Mesangial cell (primary cell): ENCODE data around the gene LDHA. TPM values are rescaled to one million over a fixed set of nuclear protein-coding genes. Genes with fewer than 3 reads are reported as not detected.

Experiments
- total RNA-seq: library from RNA; depleted of rRNA; stranded (reverse); fragments of >200 nt; gene quantifications from 2 replicates; pipeline ENCODE4 v1.2.3, GENCODE V29; 2015

The LDHA gene
- total RNA-seq, result 237 and 629 TPM in 2 replicates

GRCh38 chr11:18394275-18394927 is at the start of gene LDHA:
TSS of gene LDHA (plus strand) at chr11:18394563. CDS start at chr11:18396843, 2,280 bp downstream.

GRCh38 chr11:18455686-18456372 is 61.5 kb downstream of the LDHA start, which contains the start of gene LDHAL6A:
TSS of gene LDHAL6A (plus strand) at chr11:18455856. CDS start at chr11:18456681, 825 bp downstream.

Other genes starting within 250 kb of the LDHA start
- not detected in 2 replicates for gene MRGPRX4, start 221.7 kb upstream of the LDHA start, total RNA-seq
- gene SAA4, start 157.8 kb upstream of the LDHA start, total RNA-seq, result 0.33 TPM in 1 of 2 replicates, not detected in the other
- 0.81 TPM in 1 of 2 replicates, not detected in the other for gene SAA2, start 145.9 kb upstream of the LDHA start, total RNA-seq
- 0.51 TPM in 1 of 2 replicates, not detected in the other for gene SAA1, start 128.3 kb upstream of the LDHA start, total RNA-seq
- 8.5 and 8.8 TPM in 2 replicates for gene HPS5, start 72.4 kb upstream of the LDHA start, total RNA-seq
- 29.8 and 33.6 TPM in 2 replicates for gene GTF2H1, start 72.0 kb upstream of the LDHA start, total RNA-seq
- gene LDHC, start 17.8 kb downstream of the LDHA start, total RNA-seq, result 0.81 TPM in 1 of 2 replicates, not detected in the other
- not detected in 2 replicates for gene LDHAL6A, start 61.3 kb downstream of the LDHA start, total RNA-seq
- 74.3 and 87.3 TPM in 2 replicates for gene TSG101, start 132.4 kb downstream of the LDHA start, total RNA-seq
- gene UEVLD, start 194.2 kb downstream of the LDHA start, total RNA-seq, result 12.3 and 17.8 TPM in 2 replicates
- gene MISFA, start 205.2 kb downstream of the LDHA start, total RNA-seq, result not detected in 2 replicates
- 8.5 and 16.5 TPM in 2 replicates for gene SPTY2D1, start 239.8 kb downstream of the LDHA start, total RNA-seq